Lower leg skin (tissue), 4 donors: ENCODE data around the gene CHPT1. TPM values are rescaled to one million over a fixed set of nuclear protein-coding genes. Genes with fewer than 3 reads are reported as not detected.
"Not testable (repeated sequence)": the region's sequence is repeated elsewhere in the genome, so short reads cannot be mapped to it uniquely, and the experiment has no call there.

ENCODE experiments used
- DNase-seq, 2 donors: peaks; one replicate each; pipeline ENCODE4 v3.0.0-alpha.2; 2019; ENCODE audit warnings: low spot score in 2 of 2
- H3K4me3 ChIP-seq: fragments of 200-600 bp; sonication (generic); 2 replicates; pipeline ENCODE4 v1.5.1; 2017; ENCODE audit warnings: mild to moderate bottlenecking, low read depth; ENCODE audit not compliant: poor library complexity, severe bottlenecking
- POLR2A ChIP-seq, 2 donors: fragments of 450-650 bp; IDR thresholded peaks; one replicate each; pipeline ENCODE4 v1.6.1; 2016 to 2017; ENCODE audit warnings: antibody characterized with exemption in 2 of 2, mild to moderate bottlenecking in 1 of 2, moderate library complexity in 1 of 2
- WGBS, 2 donors: methylation state at CpG; one replicate each; pipeline ENCODE4 v1.1.5; 2018; 5-methylcytosine and 5-hydroxymethylcytosine counted together
- intact Hi-C: fragments of 100-400 bp; cut with DNase I; formaldehyde crosslinking; loops from one replicate; pipeline ENCODE4 v1.15.0; 2023; ENCODE audit warnings: low total_unique reads
- total RNA-seq, 4 donors: library from RNA; depleted of rRNA; stranded (reverse); fragments of >200 nt; gene quantifications; one replicate each; pipeline ENCODE4 v1.1.0, GENCODE V29; 2016
- TF ChIP-seq, protein P1 (sequence below), 3 donors: fragments of 450-650 bp; IDR thresholded peaks; one replicate each; pipeline ENCODE4 v1.5.1; 2016; ENCODE audit warnings: antibody characterized with exemption in 3 of 3, mild to moderate bottlenecking in 3 of 3, moderate library complexity in 2 of 3

CHPT1 gene
- total RNA-seq, 4 donors from 2014 or later = 56.8 to 121 (median 75.1) TPM

DNA sequence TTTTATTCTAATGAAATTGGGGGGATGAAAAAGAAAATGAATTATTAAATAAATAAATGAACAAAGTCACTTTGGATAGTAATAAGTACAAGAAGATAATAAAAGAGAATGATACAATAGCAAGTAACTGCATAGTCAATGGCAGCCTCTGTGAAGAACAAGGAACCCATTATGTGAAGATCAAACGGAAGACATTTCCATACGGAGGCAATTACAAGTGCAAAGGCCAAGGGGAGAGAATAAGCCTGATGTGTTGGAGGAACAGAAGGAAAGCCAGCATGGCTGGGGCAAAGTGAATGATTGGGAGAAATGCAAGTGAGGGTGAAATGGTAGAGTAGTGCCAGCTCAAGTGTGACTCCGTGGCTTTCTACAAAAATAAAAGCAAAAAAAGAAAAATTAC lies 43.9 kb upstream of the CHPT1 start:
- TF ChIP-seq, protein P1, sequence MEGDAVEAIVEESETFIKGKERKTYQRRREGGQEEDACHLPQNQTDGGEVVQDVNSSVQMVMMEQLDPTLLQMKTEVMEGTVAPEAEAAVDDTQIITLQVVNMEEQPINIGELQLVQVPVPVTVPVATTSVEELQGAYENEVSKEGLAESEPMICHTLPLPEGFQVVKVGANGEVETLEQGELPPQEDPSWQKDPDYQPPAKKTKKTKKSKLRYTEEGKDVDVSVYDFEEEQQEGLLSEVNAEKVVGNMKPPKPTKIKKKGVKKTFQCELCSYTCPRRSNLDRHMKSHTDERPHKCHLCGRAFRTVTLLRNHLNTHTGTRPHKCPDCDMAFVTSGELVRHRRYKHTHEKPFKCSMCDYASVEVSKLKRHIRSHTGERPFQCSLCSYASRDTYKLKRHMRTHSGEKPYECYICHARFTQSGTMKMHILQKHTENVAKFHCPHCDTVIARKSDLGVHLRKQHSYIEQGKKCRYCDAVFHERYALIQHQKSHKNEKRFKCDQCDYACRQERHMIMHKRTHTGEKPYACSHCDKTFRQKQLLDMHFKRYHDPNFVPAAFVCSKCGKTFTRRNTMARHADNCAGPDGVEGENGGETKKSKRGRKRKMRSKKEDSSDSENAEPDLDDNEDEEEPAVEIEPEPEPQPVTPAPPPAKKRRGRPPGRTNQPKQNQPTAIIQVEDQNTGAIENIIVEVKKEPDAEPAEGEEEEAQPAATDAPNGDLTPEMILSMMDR (IDR thresholded peaks at IDR 0.05) = no peak
- no peak for TF ChIP-seq POLR2A (IDR thresholded peaks at IDR 0.05)
- intact Hi-C loops = no loop called here
- 42 to 44% methylated on average over 3 of the region's 3 CpGs for WGBS, 2 donors
- no peak overlapping the region for H3K4me3 ChIP-seq
- DNase-seq = no peak

DNA sequence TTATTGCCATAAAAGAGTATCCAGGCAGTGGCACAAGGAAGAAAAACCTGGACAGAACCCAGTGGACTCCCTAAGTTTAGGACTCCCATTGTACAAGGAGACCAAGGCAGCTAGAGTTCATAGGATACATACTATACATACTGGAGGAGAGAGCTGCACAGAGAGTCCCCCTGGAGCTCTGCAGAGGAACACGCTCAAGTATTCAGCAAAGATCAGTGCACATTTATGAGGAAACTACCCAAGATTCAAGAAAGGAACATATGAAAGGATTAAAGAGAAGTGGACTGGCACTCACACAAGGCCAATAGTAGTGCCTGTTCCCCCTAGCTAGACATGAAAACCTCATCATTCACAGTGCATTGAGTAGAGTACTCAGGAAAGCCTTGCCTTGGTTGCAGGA lies 43.0 kb upstream of the CHPT1 start:
- 79 to 84% methylated on average over 1 of the region's 1 CpG for WGBS, 2 donors
- intact Hi-C loops = no loop called here
- no peak for DNase-seq
- TF ChIP-seq, protein P1 (IDR thresholded peaks at IDR 0.05) = no peak
- no peak for TF ChIP-seq POLR2A (IDR thresholded peaks at IDR 0.05)
- H3K4me3 ChIP-seq = no peak overlapping the region

DNA sequence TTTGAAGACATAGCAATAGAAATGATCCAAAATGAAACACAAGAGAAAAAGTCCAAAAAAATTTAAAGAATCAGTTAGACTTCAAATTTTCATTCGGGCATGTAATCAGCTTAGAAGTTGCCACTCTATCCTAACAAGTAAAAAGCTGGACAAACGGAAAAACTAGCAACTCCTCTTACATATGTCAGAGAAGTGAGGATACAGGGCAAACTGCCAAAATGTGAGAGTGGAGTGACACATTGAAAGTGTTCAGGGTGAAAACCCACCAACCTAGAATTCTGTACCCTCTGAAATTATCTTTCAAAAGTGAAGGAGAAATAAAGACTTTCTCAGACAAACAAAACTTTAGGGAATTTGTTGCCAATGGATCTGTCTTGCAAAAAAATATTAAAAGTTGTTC lies 42.0 kb upstream of the CHPT1 start:
- TF ChIP-seq, protein P1 (IDR thresholded peaks at IDR 0.05) = no peak
- no peak for TF ChIP-seq POLR2A (IDR thresholded peaks at IDR 0.05)

DNA sequence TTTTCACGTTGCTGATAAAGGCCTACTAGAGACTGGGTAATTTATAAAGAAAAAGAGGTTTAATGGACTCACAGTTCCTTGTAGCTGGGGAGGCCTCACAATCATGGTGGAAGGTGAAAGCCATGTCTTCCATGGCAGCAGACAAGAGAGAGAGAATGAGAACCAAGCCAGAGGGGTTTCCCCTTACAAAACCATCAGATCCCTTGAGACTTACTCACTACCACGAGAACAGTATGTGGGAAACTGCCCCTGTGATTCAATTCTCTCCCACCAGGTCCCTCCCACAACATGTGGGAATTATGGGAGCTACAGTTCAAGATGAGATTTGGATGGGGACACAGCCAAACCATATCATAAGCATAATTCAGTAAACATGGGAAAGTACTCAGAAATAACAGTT lies 36.8 kb upstream of the CHPT1 start:
- WGBS, 2 donors = 65 to 66% methylated on average over 2 of the region's 2 CpGs
- intact Hi-C loops, H3K4me3 ChIP-seq, DNase-seq: not testable (repeated sequence)

More for the DNA sequence above, 42.0 kb upstream of the CHPT1 start:
- WGBS, 2 donors = 60 to 66% methylated on average over 2 of the region's 2 CpGs
- intact Hi-C loops = no loop called here
- H3K4me3 ChIP-seq = no peak overlapping the region
- no peak for DNase-seq

DNA sequence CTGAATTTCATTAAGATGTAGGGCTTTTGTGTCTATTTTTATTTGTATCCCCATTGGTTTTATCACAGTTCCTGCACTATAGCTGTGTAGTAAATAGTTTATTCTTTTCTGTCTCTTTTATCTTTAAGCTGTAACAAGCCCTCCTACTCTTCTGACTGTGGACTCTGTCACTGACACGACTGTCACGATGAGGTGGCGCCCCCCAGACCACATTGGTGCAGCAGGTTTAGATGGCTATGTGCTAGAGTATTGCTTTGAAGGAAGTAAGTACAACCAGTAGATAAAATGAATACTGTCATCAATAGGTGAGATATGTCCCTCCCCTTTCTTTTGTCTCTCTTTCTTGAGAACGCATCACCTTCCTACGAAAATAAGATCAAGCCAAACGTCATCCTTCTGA lies 34.1 kb upstream of the CHPT1 start:
- TF ChIP-seq, protein P1 (IDR thresholded peaks at IDR 0.05) = no peak
- no peak for TF ChIP-seq POLR2A (IDR thresholded peaks at IDR 0.05)
- 77 to 87% methylated on average over 6 of the region's 6 CpGs for WGBS, 2 donors
- DNase-seq = no peak
- intact Hi-C loops = no loop called here
- no peak overlapping the region for H3K4me3 ChIP-seq

DNA sequence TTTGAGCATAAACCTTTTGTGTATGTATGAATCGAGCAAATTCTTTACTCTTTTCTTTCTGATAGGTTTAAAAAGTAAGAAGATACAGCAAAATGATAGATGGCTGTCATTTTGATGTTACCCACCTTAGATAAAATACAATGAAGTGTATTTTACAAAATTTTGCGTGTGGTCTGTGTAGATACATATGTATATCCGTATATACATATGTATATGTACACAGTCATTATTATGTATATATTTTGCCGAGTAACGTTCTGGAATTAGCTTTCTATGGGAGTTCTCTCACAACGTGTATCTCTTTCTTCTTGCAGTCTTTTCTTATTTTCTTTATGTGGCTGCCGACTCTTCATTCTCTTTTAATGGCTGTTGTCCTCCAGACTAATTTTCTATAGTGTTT lies 32.4 kb upstream of the CHPT1 start:
- no peak overlapping the region for H3K4me3 ChIP-seq
- intact Hi-C loops = no loop called here
- TF ChIP-seq, protein P1 (IDR thresholded peaks at IDR 0.05) = no peak
- TF ChIP-seq POLR2A (IDR thresholded peaks at IDR 0.05) = no peak
- WGBS, 2 donors = 71 to 79% methylated on average over 7 of the region's 7 CpGs
- no peak for DNase-seq
